ENCODE results near the gene CELSR1. TPM values are rescaled to one million over a fixed set of nuclear protein-coding genes. Genes with fewer than 3 reads are reported as not detected.
A peak's percentile ranks its signal among the peaks of the same experiment; 100 is the strongest.

The CELSR1 gene
- total and polyA plus RNA-seq, 2 of the 13 experiments (the other 11 are each of a cell fraction or from before 2014, with no cell fraction given), result 0.78 to 1.8 TPM

- TF ChIP-seq ZNF326 (CRISPR knock-in tag; IDR thresholded peaks at IDR 0.05; ENCODE audit: borderline replicate concordance) (0 out of 2 replicates have a peak, but pooled peaks have one; percentile 45), ZNF572 (CRISPR knock-in tag; IDR thresholded peaks at IDR 0.05) (0 out of 2 replicates have a peak, but pooled peaks have one; percentile 70), KMT2B (CRISPR knock-in tag; IDR thresholded peaks at IDR 0.05) (peak; percentile 91), ZNF646 (CRISPR knock-in tag; IDR thresholded peaks at IDR 0.05) (0 out of 2 replicates have a peak, but pooled peaks have one; percentile 71), HNF1B (CRISPR knock-in tag; IDR thresholded peaks at IDR 0.05) (peak; percentile 60; the same call in 1 of the 2 replicates), MYPOP (CRISPR knock-in tag; IDR thresholded peaks at IDR 0.05) (peak; percentile 61), MBD4 (IDR thresholded peaks at IDR 0.05; ENCODE audit: borderline replicate concordance, low read length) (no peak), RORA (CRISPR knock-in tag; IDR thresholded peaks at IDR 0.05) (no peak), PHF21A (CRISPR knock-in tag; IDR thresholded peaks at IDR 0.05) (peak; percentile 90), ZNF768 (CRISPR knock-in tag; IDR thresholded peaks at IDR 0.05) (peak; percentile 69), RFX1 (IDR thresholded peaks at IDR 0.05) (no peak), ZNF441 (CRISPR knock-in tag; IDR thresholded peaks at IDR 0.05; ENCODE audit: borderline replicate concordance) (peak; percentile 80; the same call in 1 of the 2 replicates), POLR2G (IDR thresholded peaks at IDR 0.05; ENCODE audit: low read depth, low read length) (peak; percentile 67; the same call in 1 of the 2 replicates), BORCS8-MEF2B (CRISPR knock-in tag; IDR thresholded peaks at IDR 0.05) (peak; percentile 58), ZBTB3 (CRISPR knock-in tag; IDR thresholded peaks at IDR 0.05; ENCODE audit: borderline replicate concordance, low read depth) (no peak)
Observed at GRCh38 chr22:46335201-46336118, 202.0 kb downstream of the CELSR1 start, which contains the start of gene TRMU (continued).
